Fibroblast of skin of right biceps (primary cell): ENCODE data around the gene DCXR.
"Not testable (repeated sequence)": the region's sequence is repeated elsewhere in the genome, so short reads cannot be mapped to it uniquely, and the experiment has no call there.

Experiments
- DNase-seq: peaks from one replicate; pipeline ENCODE4 v3.0.0-alpha.2; 2013

The DCXR gene

DNA sequence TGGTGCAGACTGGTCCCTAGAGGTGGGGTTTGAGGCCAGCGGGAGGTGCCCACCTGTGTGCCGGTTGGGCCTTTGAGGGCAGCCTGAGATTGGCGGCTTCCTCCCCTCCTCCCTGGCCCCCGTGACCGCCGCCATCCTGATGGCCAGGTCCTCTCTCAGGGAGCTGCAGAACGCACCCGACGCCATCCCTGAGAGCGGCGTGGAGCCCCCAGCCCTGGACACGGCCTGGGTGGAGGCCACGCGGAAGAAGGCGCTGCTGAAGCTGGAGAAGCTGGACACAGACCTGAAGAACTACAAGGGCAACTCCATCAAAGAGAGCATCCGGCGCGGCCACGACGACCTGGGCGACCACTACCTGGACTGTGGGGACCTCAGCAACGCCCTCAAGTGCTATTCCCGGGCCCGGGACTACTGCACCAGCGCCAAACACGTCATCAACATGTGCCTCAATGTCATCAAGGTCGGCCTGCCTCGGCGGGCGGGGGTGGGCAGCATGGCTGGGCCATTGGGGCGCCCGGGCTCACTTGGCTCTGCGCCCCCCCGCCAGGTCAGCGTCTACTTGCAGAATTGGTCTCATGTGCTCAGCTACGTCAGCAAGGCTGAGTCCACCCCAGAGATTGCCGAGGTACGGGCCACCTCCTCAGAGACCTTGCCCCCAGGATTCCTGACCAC lies 17.0 kb upstream of the DCXR start:
- no peak for DNase-seq

DNA sequence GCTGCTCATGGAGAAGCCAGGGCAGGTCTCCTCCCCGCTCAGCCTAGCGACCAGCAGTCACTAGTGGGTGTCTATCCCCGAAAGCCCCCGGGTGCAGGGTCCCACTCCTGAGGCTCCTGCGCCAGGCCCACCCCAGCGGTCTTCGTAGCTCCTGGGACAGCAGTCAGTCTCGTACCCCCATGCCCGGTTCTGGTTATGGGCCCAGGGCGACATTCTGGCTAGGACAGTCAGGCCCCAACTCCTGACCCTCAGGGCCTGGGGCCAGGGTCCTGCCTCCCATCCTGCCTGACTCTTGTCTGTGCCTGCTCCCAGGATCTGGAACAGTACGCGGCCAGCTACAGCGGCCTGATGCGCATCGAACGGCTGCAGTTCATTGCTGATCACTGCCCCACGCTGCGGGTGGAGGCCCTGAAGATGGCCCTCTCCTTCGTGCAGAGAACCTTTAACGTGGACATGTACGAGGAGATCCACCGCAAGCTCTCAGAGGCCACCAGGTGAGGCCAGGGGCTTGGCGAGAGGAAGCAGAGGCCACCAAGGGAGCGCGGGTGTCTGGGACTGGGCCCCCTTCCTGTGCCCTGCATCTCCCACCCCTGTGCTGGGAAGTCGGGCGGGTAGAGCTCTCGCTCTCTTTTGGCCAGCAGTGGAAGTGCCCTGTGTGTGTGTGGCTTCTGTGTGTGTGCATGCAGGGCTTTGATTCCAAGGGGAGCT lies 16.2 kb upstream of the DCXR start:
- no peak for DNase-seq

DNA sequence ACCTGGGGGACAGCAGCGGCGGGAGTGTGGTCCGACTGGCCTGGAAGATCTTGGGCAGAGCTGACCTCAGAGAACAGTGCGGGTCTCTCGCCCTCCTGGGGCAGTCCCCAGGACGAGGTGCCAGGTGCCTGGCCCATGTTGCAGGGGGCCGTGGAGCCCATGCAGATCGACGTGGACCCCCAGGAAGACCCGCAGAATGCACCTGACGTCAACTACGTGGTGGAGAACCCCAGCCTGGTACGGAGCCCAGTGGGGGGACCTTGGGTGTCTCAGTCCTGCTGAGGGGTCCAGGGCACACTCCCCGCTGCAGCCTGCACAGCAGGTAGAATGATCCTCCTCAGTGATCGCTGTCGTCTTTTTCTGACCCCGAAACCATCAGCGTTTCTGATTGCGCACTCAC lies 15.6 kb upstream of the DCXR start:
- no peak for DNase-seq

DNA sequence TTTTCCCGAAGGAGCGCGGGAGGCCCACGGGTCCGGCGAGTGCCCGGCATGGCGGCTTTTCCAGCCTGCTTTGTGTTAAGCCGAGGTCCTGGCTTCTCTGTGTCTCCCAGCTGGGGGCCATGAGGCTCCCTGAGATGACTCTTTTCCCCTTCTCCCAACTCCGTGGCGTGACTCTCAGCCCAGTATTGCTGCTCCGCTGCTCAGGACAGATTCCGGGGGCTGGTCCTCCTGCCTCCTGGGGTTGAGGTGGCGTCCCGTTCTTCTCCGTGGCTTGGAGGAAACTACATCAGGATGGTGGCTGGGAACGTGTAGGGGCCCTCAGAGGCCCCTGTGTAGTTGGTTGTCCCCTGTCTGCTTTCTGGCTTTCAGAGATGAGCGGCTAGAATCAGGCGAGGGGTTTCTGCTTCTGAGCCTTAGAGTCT lies 15.2 kb upstream of the DCXR start:
- no peak for DNase-seq

DNA sequence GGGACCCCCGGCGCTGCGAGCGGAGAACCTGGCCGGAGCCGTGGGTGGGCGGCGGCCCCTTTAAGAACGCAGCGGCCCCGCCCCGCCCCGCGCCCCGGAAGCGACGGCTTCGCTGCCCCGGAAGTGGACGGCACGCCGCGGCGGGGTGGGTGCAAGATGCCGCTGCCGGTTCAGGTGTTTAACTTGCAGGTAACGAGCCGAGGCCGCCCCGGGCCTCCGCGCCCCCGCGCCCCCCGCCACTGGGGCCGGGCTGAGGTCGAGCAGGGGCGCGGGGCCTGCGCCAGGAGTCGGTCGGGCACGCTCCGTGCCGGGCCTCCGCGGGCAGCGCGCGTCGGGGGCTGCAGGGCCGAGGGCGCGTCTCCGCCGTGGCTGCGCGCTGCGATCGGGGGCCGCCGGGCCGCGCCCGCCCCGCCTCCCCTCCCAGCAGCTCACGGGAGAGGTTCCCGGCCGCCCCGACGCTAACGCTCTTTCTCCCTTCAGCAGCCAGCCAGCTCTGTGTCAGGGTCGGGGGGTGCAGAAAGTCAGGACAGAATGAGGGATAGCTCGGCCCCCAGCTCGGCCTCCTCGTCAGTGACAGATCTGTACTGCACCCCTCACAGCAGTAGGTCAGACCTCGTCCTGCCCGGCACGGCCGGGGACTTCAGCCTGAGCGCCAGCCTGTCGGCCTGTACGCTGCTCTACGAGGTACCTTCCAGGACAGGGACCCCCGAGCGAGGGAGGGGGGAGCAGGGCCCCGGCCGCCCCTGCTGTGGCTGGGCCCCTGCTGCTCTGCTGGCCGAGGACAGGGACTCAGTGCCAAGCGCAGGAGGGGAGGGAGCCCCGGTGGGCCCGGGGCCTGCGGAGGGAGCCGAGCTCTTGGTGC lies 14.5 kb upstream of the DCXR start, which contains the start of the genes GPS1 and RFNG:
Gene GPS1 (plus strand): TSS at position 123 of the 862 bp plus-strand sequence. CDS start 34 bp downstream, at position 157.
Gene RFNG (minus strand): TSS at position 36 of the 862 bp plus-strand sequence. CDS start 45 bp downstream, outside the sequence.
- DNase-seq = peak; percentile 56

DNA sequence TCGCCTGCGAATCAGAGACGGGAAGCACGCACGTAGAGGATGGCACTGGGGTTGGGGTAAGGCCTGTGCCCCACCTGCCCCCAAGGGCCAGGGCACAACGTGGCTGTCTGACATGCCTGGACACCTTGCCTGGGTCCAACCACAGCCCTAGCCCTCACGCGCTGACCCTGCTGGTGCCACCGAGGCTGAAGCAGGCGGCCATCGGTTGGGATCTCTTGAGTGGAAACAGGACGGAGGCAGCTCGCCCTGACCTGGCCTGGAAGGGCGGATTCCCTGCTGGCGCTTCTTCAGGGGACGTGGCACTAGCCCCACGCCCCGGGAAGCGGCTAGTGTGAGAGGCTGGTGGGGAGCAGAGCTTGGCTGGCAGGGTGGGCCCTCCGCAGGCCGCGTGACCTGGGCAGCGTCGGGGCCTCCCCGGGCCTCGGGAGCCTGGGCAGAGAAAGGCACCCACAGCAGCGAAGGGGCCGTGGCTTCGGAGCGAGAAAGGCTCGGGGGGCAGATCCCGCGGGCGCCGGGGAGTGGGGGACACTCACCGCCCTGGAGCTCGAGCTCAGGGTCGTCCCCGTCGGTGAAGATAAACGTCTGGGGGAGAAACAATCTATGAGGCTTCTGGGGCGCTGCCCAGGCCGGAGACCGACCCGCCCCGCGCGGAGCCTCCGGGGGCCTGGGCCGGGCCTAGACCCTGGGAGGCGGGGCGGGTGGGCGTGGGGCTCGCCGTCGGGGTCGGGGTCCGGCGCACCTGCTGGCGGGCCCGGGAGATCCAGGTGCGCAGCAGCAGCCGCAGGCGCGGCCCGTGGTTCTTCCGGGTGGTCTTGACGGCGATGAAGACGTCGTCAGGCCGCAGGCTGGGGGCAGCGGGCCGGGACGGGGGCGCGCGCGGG lies 13.5 kb upstream of the DCXR start:
- no peak for DNase-seq

DNA sequence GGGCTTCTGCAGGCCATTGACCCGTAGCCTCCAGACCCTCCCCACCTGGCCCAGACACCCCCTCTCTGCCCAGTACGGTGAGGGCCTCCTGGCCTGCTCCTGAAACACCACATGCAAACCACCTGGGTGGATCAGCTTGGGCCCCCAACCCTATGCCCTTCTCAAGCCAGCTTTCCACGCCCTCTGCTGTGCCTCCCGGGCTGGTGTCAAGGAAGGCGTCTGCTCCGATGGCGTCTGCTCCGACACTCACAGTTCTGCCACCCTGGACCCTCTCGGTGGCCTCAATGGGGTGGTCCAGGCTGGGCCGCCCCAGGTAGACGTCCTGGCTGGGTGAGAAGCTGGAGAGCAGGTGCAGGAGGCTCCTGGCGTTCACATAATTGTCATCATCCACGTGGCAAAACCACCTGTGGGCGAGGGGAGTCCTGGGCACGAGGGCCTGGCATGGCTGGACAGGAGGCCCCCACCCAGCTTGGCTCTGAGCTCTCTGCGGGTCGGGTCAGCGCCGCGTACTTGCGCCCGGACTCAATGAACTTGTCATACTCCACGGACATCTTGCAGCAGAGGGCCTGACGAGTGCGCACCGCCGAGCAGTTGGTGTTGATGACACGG lies 12.8 kb upstream of the DCXR start:
- no peak for DNase-seq

DNA sequence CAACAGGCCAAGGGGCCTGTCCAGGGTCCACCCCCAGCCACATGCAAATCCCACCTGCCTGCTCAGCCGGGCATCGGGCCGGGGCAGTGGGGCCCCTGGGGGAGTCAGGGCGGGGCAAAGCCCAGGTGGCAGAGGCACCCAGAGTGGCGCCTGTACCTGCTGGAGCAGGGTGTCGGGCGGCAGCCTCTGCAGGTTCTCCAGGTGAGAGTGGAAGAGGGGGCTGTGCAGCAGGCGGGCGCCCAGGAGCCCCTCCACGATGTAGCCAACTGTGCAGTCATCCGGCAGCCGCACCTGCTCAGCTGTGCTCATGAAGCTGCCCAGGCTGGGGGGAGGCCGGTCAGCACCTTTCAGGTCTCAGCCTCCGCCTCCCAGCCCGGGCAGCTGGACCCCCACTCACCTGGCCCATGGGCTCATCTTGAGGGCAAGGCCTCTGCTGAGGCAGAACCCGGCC lies 12.0 kb upstream of the DCXR start:
- DNase-seq = no peak

DNA sequence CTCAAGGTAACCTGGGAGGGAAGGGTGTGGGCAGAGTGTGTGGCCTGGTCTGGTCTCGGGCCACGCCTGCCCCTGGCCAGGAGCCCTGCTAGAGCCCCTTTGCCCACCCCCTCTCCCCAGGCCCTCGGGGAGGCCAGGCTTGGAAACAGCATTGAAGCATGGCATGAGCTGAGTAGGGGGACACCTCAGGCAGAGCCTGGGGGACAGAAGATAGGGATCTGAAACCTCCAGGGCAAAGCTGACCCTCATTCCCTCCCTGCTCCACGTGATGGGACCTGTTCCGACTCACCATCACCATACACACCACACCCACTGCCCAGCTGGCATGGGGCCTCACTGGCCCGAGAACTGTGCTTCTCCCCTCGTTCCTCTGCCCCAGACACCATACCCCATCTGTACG lies 11.6 kb upstream of the DCXR start:
- DNase-seq = no peak

DNA sequence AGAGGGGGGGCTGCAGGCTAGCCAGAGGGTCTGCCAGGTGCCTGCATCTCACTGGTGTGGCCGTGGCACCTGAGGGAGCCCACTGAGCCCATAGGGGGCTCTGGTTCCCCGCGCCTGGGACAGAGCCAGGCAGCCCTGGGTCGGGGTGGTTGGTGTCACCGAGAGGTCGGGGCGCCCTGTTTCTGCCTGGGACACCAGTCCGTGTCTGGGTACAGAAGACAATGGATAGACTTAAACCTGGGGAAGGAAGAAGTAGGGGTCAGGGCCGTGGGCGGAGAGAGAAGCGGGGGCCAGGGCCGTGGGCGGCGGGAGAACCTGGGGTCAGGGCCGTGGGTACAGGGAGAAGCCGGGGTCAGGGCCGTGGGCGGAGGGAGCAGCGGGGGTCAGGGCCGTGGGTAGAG lies 11.1 kb upstream of the DCXR start:
- DNase-seq = no peak

DNA sequence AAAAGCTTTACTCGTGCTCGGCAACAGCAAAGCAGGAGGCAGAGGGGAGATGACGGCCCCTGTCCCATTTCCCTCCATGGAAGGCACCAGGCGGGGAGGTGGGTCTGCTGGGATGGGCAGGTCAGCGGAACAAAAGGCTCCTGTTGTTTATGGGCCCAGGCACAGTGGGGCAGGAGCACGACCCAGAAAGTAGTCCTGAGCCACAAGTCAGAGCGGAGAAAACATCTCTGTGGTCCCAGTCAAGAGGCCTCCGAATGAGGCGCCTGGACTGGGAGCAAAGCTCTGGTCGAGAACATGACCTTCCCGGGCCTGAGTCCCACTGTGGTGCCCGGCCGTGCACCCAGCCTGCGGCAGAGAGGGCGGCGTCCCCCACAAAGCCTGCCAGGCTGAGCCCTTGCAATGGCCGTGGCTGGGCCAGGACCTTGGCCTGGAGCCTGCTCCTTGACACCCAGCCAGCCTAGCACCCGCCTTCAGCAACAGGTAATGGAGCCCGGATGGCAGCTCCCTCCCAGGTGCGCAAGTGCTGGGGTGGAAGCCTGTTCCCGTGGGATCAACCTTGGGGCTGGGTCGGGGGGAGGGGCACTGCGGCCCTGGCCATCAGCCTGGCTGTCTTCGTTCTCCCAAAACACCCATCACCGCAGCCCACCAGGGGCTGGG lies 10.5 kb upstream of the DCXR start:
- no peak for DNase-seq

DNA sequence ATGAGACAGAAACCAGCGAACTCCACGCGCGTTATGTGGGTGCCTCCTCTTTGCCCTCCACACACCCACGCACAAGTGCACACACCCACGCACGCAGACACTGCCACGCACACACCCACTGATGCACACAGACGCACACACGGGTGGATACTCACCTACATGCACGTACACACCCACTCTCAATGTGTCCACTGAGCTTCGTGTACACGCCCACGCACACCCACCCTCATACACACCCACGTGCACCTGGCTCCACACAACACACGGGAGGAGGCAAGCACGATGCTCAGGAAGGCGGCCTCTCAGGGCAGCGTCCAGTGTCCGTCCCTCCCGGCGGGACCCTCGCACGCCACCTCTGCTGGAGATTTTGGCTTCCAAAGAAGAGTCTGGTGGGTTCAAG lies 9.9 kb upstream of the DCXR start:
- no peak for DNase-seq

DNA sequence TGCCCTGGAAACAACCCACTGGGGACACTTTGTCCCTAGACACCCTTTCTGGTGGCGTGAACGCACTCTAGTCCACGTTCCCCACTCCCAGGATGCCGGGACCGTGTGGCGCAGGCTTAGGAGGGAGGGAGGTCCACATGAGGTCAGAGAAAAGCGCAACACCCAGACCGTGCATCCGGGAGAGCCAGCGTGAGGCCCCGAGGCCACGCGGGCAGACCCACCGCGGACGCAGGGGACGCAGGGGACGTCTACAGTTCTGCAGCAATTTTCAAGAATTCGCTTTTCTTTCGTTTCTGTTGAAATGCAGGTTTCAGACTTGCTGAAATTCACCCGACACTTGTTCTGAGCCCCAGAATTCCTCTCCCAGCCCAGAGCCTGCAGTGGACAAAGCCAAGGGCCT lies 9.4 kb upstream of the DCXR start:
- DNase-seq = no peak

DNA sequence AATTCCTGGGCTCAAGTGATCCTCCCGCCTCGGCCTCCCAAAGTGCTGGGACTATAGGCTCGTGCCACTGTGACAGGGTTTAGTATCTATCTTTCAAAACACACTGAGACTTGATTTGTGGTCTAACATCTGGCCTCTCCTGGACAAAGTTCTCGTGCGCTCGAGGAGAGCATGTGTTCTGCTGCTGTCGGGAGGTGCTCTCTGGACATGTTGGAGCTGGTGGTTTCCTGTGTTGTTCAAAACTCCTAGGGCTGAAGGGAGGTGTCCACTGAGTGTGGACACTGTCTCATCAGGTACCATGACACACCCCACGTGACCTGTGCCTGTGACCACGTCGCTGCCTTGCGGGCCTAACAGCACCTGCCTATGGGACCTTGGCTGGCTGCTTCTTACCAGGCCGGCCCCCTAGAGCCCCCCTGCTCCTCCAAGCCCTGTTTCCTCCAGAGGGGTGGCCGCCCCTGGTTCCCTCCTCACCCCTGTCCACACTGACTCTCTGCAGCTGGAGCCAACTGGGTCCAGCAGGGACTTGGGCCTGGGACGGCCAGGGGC lies 8.5 kb upstream of the DCXR start:
- no peak for DNase-seq

DNA sequence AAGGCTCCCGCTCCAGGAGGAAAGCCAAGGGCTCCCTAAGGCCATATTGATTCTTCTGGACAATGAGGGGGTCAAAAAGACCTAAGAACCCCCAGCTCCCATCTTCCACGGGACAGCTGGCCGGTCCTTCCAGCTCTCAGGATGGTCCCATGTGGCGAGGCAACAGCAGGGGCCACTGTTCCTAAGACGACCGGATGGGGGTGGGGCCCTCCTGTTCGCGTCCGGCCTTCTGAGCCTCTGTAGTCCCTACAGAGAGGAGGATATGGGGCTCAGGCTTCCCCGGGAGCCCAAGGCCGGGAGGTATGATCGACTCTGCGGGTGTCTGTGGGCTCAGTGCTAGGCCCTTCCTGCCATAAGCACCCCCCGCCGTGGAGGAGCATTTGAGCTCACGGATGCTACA lies 6.0 kb upstream of the DCXR start:
- no peak for DNase-seq

DNA sequence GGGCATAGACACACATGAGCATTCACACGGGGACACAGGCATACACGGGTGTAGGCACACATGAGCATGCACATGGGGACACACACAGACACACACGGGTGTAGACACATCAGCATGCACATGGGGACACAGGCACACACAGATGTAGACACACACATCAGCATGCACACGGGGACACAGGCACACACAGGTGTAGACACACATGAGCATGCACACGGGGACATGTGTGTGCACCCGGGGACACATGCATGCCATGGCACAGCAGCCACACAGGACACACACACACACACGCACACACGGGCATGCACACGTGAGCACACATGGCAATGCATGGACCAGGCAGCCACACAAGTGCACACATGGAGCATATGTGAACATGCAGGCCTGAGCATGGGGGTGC lies 5.2 kb upstream of the DCXR start:
- DNase-seq = no peak

DNA sequence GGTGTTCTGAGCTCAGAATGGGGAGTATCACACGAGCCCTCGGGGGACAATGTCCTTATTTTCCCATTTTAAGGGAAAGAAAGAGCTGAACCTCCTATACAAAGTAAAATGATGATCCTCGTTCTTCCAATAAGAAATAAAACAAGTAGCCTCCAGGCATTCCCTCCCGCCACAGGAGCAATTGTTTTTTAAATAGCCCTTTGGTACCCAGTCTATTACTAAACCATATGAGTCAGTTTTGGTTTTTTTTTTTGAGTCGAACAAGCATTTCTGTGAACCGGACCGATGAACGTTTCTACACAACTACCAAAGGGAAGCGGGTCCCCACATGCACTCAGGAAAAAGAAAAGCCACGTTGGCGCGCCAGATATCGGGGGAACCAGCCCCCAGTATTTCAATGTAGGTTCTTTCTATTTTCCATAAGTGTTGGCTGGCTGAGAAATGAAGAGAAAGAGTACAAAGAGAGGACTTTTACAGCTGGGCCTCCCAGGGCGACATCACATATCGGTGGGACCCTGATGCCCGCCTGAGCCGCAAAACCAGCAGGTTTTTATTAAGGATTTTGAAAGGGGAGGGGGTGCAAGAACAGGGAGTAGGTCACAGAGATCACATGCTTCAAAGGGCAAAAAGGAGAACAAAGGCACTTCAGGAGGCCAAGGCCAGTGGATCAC lies 3.8 kb upstream of the DCXR start:
- DNase-seq = no peak

DNA sequence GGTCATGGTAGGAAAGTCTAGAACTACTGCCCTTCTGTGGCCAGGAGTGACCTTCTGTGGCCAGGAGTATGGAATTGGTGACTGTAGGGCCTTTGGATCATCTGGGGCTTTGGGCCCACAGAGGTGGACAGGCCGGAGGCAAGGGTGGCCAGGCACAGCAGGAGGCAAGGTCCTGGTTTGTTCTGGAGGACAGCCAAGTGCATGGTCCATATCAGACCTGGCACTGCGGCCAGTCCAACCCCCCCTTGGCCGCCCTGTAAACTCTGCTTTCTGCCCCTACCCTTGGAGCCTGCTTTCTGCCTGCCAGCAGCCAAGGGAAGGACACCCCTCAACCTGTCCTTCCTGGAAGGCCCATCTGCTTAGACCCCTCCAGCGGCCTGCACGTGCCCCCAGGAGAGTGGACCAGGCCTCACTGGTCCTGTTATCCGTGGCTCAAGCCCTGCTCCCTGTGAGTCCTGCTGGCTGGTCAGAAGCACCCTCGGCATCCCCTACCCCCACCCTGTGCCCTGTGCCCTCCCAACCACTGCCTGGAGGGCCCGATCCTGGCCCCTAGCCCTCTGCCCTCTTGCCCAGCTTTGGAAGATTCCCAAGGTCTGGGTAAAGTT lies 2.3 kb upstream of the DCXR start:
- no peak for DNase-seq

DNA sequence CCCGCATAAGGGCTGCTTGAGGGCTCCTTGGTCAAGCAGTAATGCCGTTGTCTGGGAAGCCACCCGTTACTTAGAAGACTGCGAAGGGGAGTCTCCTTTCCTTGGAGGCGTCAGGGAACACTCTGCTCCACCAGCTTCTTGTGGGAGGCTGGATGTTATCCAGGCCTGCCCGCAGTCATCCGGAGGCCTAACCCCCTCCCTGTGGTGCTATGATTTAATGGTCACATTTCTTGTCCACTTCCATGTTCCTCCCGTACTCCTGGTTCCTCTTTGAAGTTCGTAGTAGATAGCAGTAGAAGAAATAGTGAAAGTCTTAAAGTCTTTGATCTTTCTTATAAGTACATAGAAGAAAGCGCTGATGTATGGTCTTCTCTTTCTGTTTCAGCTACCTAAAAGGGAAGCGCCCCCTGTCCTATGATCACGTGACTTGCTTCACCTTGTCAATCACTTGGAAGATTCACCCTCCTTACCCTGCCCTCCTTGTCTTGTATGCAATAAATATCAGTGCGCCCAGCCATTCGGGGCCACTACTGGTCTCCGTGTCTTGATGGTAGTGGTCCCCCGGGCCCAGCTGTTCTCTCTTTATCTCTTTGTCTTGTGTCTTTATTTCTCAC lies 1.4 kb upstream of the DCXR start:
- DNase-seq = not testable (repeated sequence)

DNA sequence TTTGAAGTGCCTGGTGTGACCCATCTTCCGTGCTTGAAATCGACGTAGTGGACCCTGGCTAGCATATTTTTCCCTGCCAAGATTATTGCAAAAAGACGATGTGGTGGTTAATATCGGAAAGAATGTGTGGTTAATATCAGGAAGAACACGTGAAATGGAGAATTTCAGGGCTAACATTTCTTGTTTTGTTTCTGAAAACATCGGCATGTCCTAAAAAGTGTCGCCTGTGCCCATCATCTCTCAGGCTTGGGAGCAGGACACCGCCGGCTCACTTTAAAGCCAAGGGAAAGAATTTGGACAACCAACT lies 345 bp upstream of the DCXR start:
- no peak for DNase-seq
